Activated T-cell treated with anti-CD3 and anti-CD28 coated beads for 1 hour (primary cell): Measurements from ENCODE around the gene TUBB2A.
"Not testable (repeated sequence)": the region's sequence is repeated elsewhere in the genome, so short reads cannot be mapped to it uniquely, and the experiment has no call there.

Source experiments
- DNase-seq: peaks from one replicate; pipeline ENCODE4 v3.0.0-alpha.2; 2020; ENCODE audit warnings: low read depth

TUBB2A gene

GRCh38 chr6:3152689-3153088 is 4.7 kb downstream of the TUBB2A start:
- DNase-seq, result no peak

- DNase-seq, result no peak
Observed at GRCh38 chr6:3151691-3152090, 5.7 kb downstream of the TUBB2A start.

- no peak for DNase-seq
Observed at GRCh38 chr6:3147914-3148757, 9.2 kb downstream of the TUBB2A start.

- DNase-seq, result no peak
Observed at GRCh38 chr6:3144571-3144970, 12.8 kb downstream of the TUBB2A start.

- no peak for DNase-seq
Observed at GRCh38 chr6:3143158-3143557, 14.2 kb downstream of the TUBB2A start.

- no peak for DNase-seq
Observed at GRCh38 chr6:3142536-3142935, 14.8 kb downstream of the TUBB2A start.

- no peak for DNase-seq
Observed at GRCh38 chr6:3140201-3140600, 17.1 kb downstream of the TUBB2A start.

- DNase-seq, result no peak
Observed at GRCh38 chr6:3139090-3139903, 18.0 kb downstream of the TUBB2A start.

GRCh38 chr6:3138341-3138740 is 19.0 kb downstream of the TUBB2A start:
- DNase-seq, result no peak

GRCh38 chr6:3137873-3138272 is 19.5 kb downstream of the TUBB2A start:
- DNase-seq, result not testable (repeated sequence)

GRCh38 chr6:3137057-3137777 is 20.1 kb downstream of the TUBB2A start:
- no peak for DNase-seq

GRCh38 chr6:3136292-3137011 is 20.9 kb downstream of the TUBB2A start:
- DNase-seq, result no peak

- no peak for DNase-seq
Observed at GRCh38 chr6:3135668-3136291, 21.6 kb downstream of the TUBB2A start.

GRCh38 chr6:3133515-3133914 is 23.8 kb downstream of the TUBB2A start:
- DNase-seq, result no peak

GRCh38 chr6:3131695-3132094 is 25.6 kb downstream of the TUBB2A start:
- DNase-seq, result no peak

- no peak for DNase-seq
Observed at GRCh38 chr6:3128356-3129108, 28.8 kb downstream of the TUBB2A start.

- DNase-seq, result no peak
Observed at GRCh38 chr6:3125815-3126214, 31.5 kb downstream of the TUBB2A start.

- DNase-seq, result no peak
Observed at GRCh38 chr6:3124667-3125066, 32.7 kb downstream of the TUBB2A start.

GRCh38 chr6:3122823-3123182 is 34.5 kb downstream of the TUBB2A start:
- no peak for DNase-seq

- DNase-seq, result no peak
Observed at GRCh38 chr6:3120765-3121089, 36.6 kb downstream of the TUBB2A start.
